Upper lobe of left lung (tissue), 4 donors: ENCODE measurements around the gene GRIA1.

ENCODE experiments used
- CTCF ChIP-seq, 6 experiments: fragments of 450-650 bp in 4 of 6; fragments of 200-600 bp in 2 of 6; sonication (generic) in 2 of 6; IDR thresholded peaks; one replicate each; pipeline ENCODE4 v1.5.1; 2016 to 2019; ENCODE audit warnings: antibody characterized with exemption in 6 of 6
- POLR2A ChIP-seq, 4 donors: fragments of 450-650 bp; IDR thresholded peaks; one replicate each; pipeline ENCODE4 v1.5.1; 2016 to 2017; ENCODE audit warnings: antibody characterized with exemption in 4 of 4, mild to moderate bottlenecking in 2 of 4
- POLR2AphosphoS5 ChIP-seq, 2 donors: sonication (generic); formaldehyde crosslinking; IDR thresholded peaks; one replicate each; pipeline ENCODE4 v1.5.1; 2017; ENCODE audit warnings: antibody characterized with exemption in 2 of 2

- TF ChIP-seq CTCF (IDR thresholded peaks at IDR 0.05): no peak
- TF ChIP-seq POLR2AphosphoS5 (IDR thresholded peaks at IDR 0.05): no peak
- no peak for TF ChIP-seq POLR2A (IDR thresholded peaks at IDR 0.05)
Measured at GRCh38 chr5:153447534-153447933, 42.9 kb upstream of the GRIA1 start.
